IMR-90 (cell line): ENCODE measurements around the gene PACC1. TPM values are rescaled to one million over a fixed set of nuclear protein-coding genes. Genes with fewer than 3 reads are reported as not detected.

ENCODE experiments used
- ATAC-seq: fragments of 200-7000 bp; cut with Tn5 transposase; 2 replicates; pipeline ENCODE4 v1.9.1; 2020; ENCODE audit warnings: low read depth, mild to moderate bottlenecking, moderate library complexity
- BruUV-seq: library from RNA; stranded (reverse); fragments of 400-500 nt; replicated peaks from 2 replicates; lab custom pipeline; 2021; lab: Mats Ljungman, UMichigan
- CTCF ChIA-PET: fragments of 300-600 bp; formaldehyde crosslinking; extraction: SDS; loops from one replicate; lab custom pipeline; 2021; ENCODE audit warnings: antibody characterized with exemption; lab: Yijun Ruan, JAX
- POLR2A ChIA-PET: fragments of 300-600 bp; sonication (Branson Sonifier 250); formaldehyde crosslinking; loops from one replicate; lab custom pipeline; 2022; ENCODE audit warnings: antibody characterized with exemption; ENCODE audit not compliant: unreplicated experiment; lab: Charles Lee
- DNase-seq: peaks from one replicate; pipeline ENCODE4 v3.0.0; 2013
- H2AFZ ChIP-seq: replicated peaks from 2 replicates; pipeline ENCODE3; 2013; ENCODE audit warnings: low read length, mild to moderate bottlenecking; ENCODE audit not compliant: poor library complexity
- H2AK5ac ChIP-seq: 2 replicates; pipeline ENCODE4 v1.6.1; 2013; ENCODE audit warnings: low read depth, low read length, inconsistent platforms
- H2AK9ac ChIP-seq: replicated peaks from 2 replicates; pipeline ENCODE3; 2013; ENCODE audit warnings: mild to moderate bottlenecking, low read depth, low read length, moderate library complexity; ENCODE audit not compliant: poor library complexity
- H2BK120ac ChIP-seq: 2 replicates; pipeline ENCODE4 v1.6.1; 2013; ENCODE audit warnings: low read depth, low read length, inconsistent platforms
- H2BK15ac ChIP-seq: 3 replicates; pipeline ENCODE4 v1.6.1; 2013; ENCODE audit warnings: low read depth, low read length, inconsistent platforms
- H2BK20ac ChIP-seq: 2 replicates; pipeline ENCODE4 v1.6.1; 2013; ENCODE audit warnings: low read depth, mild to moderate bottlenecking, inconsistent platforms, low read length, moderate library complexity
- H2BK5ac ChIP-seq: 2 replicates; pipeline ENCODE4 v1.6.1; 2013; ENCODE audit warnings: mild to moderate bottlenecking, low read depth, low read length, inconsistent platforms; ENCODE audit not compliant: poor library complexity, severe bottlenecking
- H3K14ac ChIP-seq: replicated peaks from 2 replicates; pipeline ENCODE4 v1.6.1; 2013; ENCODE audit warnings: low read depth, low read length, inconsistent platforms
- H3K18ac ChIP-seq: 2 replicates; pipeline ENCODE4 v1.6.1; 2013; ENCODE audit warnings: low read depth, low read length, control low read depth
- H3K23ac ChIP-seq: 2 replicates; pipeline ENCODE4 v1.6.1; 2013; ENCODE audit warnings: low read depth, low read length, inconsistent platforms
- H3K27ac ChIP-seq: 2 replicates; pipeline ENCODE4 v1.5.1; 2013; ENCODE audit warnings: mild to moderate bottlenecking, control low read depth, low read length; ENCODE audit not compliant: insufficient read depth
- H3K27me3 ChIP-seq: 2 replicates; pipeline ENCODE4 v1.6.1; 2013; ENCODE audit warnings: low read length; ENCODE audit not compliant: control insufficient read depth, insufficient read depth
- H3K36me3 ChIP-seq: 2 replicates; pipeline ENCODE4 v1.6.1; 2013; ENCODE audit warnings: low read length, mixed read lengths; ENCODE audit not compliant: control insufficient read depth, insufficient read depth
- H3K4ac ChIP-seq: 2 replicates; pipeline ENCODE4 v1.6.1; 2013; ENCODE audit warnings: low read depth, low read length, inconsistent platforms
- H3K4me1 ChIP-seq: 2 replicates; pipeline ENCODE4 v1.6.1; 2013; ENCODE audit warnings: low read length, mixed read lengths; ENCODE audit not compliant: control insufficient read depth, insufficient read depth
- H3K4me2 ChIP-seq: 2 replicates; pipeline ENCODE4 v1.6.1; 2013; ENCODE audit warnings: low read depth, mild to moderate bottlenecking, control low read depth, low read length, moderate library complexity
- H3K4me3 ChIP-seq: 2 replicates; pipeline ENCODE4 v1.5.1; 2013; ENCODE audit warnings: low read depth, mild to moderate bottlenecking, control low read depth, low read length, moderate library complexity; ENCODE audit not compliant: insufficient read depth
- H3K56ac ChIP-seq: 2 replicates; pipeline ENCODE4 v1.6.1; 2013; ENCODE audit warnings: low read length, inconsistent platforms; ENCODE audit not compliant: insufficient read depth; ENCODE audit errors: extremely low read depth
- H3K79me1 ChIP-seq, 2 experiments: 2 replicates each; pipeline ENCODE4 v1.6.1; 2013; ENCODE audit warnings: low read length in 2 of 2, inconsistent platforms in 1 of 2, low read depth in 1 of 2
- H3K9ac ChIP-seq: 2 replicates; pipeline ENCODE4 v1.6.1; 2013; ENCODE audit warnings: low read depth, low read length, control low read depth
- H3K9me1 ChIP-seq: 2 replicates; pipeline ENCODE4 v1.6.1; 2013; ENCODE audit warnings: low read length, inconsistent platforms; ENCODE audit not compliant: insufficient read depth
- H3K9me3 ChIP-seq: 2 replicates; pipeline ENCODE4 v1.6.1; 2013; ENCODE audit warnings: low read length; ENCODE audit not compliant: control insufficient read depth, insufficient read depth
- H4K20me1 ChIP-seq: 2 replicates; pipeline ENCODE4 v1.6.1; 2013; ENCODE audit warnings: low read length, inconsistent platforms; ENCODE audit not compliant: insufficient read depth
- H4K5ac ChIP-seq: 2 replicates; pipeline ENCODE4 v1.6.1; 2013; ENCODE audit warnings: mild to moderate bottlenecking, low read depth, low read length, control low read depth
- H4K8ac ChIP-seq, 2 experiments: 2 replicates each; pipeline ENCODE4 v1.6.1; 2013; ENCODE audit warnings: low read depth in 2 of 2, low read length in 2 of 2, control low read depth in 1 of 2, inconsistent platforms in 1 of 2
- H4K91ac ChIP-seq: 2 replicates; pipeline ENCODE4 v1.6.1; 2013; ENCODE audit warnings: low read depth, low read length, inconsistent platforms; ENCODE audit not compliant: insufficient read depth
- FOS ChIP-seq: fragments of 150-350 bp; IDR thresholded peaks from 2 replicates; pipeline ENCODE4 v1.6.1; 2016; ENCODE audit warnings: low read depth, low read length
- MAFK ChIP-seq: IDR thresholded peaks from 2 replicates; pipeline ENCODE4 v1.6.1; 2012; ENCODE audit warnings: low read depth, low read length, improper control_type of control experiment
- NFE2L2 ChIP-seq: fragments of 150-350 bp; IDR thresholded peaks from 2 replicates; pipeline ENCODE4 v1.6.1; 2016; ENCODE audit warnings: low read depth, mild to moderate bottlenecking, low read length
- WGBS, 2 experiments: methylation state at CpG; one replicate each; pipeline versions ENCODE4 v1.1.5 to v1.1.7; 2013; ENCODE audit warnings: missing lambda C conversion rate in 2 of 2; ENCODE audit not compliant: insufficient read length in 1 of 2; ENCODE audit errors: extremely low coverage in 2 of 2; 5-methylcytosine and 5-hydroxymethylcytosine counted together
- dilution Hi-C: fragments of 300-500 bp; cut with HindIII; formaldehyde crosslinking; loops from one replicate; pipeline ENCODE4 v1.14.3; 2018; ENCODE audit warnings: low sequenced_read_pairs; ENCODE audit not compliant: unreplicated experiment
- in situ Hi-C: fragments of 300-500 bp; cut with MboI; formaldehyde crosslinking; loops from 3 replicates; pipeline ENCODE4 v1.14.3; 2019; ENCODE audit warnings: low sequenced_read_pairs, inconsistent platforms, mixed read lengths
- intact Hi-C: fragments of 100-400 bp; cut with micrococcal nuclease; formaldehyde crosslinking; loops from 2 replicates; pipeline ENCODE4 v1.10.0; 2022
- polyA plus RNA-seq, 3 experiments: library from polyadenylated mRNA; depleted of rRNA; stranded (reverse); fragments of >200 nt; gene quantifications; 2 replicates each; pipeline ENCODE4 v1.2.3, GENCODE V29; 2012; ENCODE audit warnings: low replicate concordance in 1 of 3
- total RNA-seq: library from RNA; depleted of rRNA; stranded (reverse); fragments of >200 nt; gene quantifications from 2 replicates; pipeline ENCODE4 v1.2.3, GENCODE V29; 2012
- TF ChIP-seq, protein P1 (sequence below): fragments of 150-350 bp; IDR thresholded peaks from 2 replicates; pipeline ENCODE4 v1.6.1; 2017; ENCODE audit warnings: mild to moderate bottlenecking, antibody characterized with exemption, low read length, low read depth
- TF ChIP-seq, protein P2 (sequence below): conservative IDR thresholded peaks from 2 replicates; pipeline ENCODE4 v1.5.1; 2012; ENCODE audit warnings: mild to moderate bottlenecking, low read depth, low read length, improper control_type of control experiment

PACC1 gene
- total and polyA plus RNA-seq, 2 of the 4 experiments (the other 2 are of a cell fraction), result 8.6 to 13.4 TPM

DNA sequence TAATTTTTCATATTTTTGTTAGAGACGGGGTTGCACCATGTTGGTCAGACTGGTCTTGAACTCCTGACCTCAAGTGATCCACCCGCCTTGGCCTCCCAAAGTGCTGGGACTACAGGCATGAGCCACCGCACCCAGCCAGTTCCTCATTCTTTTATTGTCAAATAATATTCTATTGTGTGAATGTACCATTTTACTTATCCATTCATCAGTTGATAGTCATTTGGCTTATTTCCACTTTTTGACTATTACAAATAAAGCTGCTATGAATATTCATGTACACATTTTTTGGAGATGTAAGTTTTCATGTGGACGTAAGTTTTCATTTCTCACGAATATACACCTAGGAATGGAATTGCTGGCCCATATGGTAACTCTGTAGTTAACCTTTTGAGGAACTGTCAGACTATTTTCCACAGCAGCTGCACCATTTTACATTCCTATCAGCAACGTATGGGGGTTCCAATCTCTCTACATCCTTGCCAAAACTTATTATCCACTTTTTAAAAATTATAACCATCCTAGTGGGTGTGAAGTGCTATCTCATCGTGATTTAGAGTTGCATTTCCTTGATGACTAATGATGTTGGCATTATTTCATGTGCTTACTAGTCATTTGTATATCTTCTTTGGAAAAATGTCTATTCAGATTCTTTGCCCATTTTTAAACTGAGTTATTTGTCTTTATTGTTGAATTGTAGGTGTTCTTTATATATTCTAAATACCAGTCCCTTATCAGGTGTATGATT is 12.7 kb downstream of the PACC1 start:
- Histone ChIP-seq H4K20me1 (no peaks in the 10 kb centered on the region), H3K4ac (no peak overlapping the region), H3K27me3 (no peaks in the 10 kb centered on the region), H3K4me2 (no peak overlapping the region; the same call in 1 of the 2 replicates), H3K4me1 (peaks cover 2% of the 10 kb centered on the region; the same call in 1 of the 2 replicates), H2AK9ac (no peak overlapping the region), H3K56ac (no peak overlapping the region), H3K79me1 (0 out of 4 replicates have a peak, but pooled peaks cover 0 to 5% of the 10 kb centered on the region in 2 experiments), H2AK5ac (no peak overlapping the region), H3K9me1 (no peaks in the 10 kb centered on the region), H3K23ac (no peak overlapping the region), H4K8ac (peak overlapping the region in 1 of 2 experiments; percentile 60; a peak in 1 of 4 replicates), H4K91ac (no peak overlapping the region), H3K4me3 (no peak overlapping the region), H3K9me3 (peaks cover 1% of the 10 kb centered on the region), H3K18ac (peak overlapping the region; percentile 59; the same call in 1 of the 2 replicates), H2BK20ac (no peak overlapping the region), H2BK5ac (peak overlapping the region; percentile 67), H3K9ac (no peak overlapping the region), H2BK15ac (no peak overlapping the region), H3K36me3 (peaks cover 5% of the 10 kb centered on the region), H3K14ac (no peak overlapping the region), H3K27ac (no peak overlapping the region), H2BK120ac (no peak overlapping the region), H2AFZ (no peak overlapping the region), H4K5ac (no peak overlapping the region)
- DNase-seq (peak; percentile 73), ATAC-seq (peak; percentile 60)
- intact Hi-C loops (no loop called here), dilution Hi-C loops (no loop called here), in situ Hi-C loops (no loop called here)
- POLR2A ChIA-PET, result no interaction called here
- BruUV-seq, result no TSS peak
- TF ChIP-seq FOS, result 0 out of 2 replicates have a peak, but pooled peaks have one; percentile 23
- TF ChIP-seq, protein P1, sequence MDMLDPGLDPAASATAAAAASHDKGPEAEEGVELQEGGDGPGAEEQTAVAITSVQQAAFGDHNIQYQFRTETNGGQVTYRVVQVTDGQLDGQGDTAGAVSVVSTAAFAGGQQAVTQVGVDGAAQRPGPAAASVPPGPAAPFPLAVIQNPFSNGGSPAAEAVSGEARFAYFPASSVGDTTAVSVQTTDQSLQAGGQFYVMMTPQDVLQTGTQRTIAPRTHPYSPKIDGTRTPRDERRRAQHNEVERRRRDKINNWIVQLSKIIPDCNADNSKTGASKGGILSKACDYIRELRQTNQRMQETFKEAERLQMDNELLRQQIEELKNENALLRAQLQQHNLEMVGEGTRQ, result no peak
- peak; percentile 45 for TF ChIP-seq MAFK
- TF ChIP-seq, protein P2, sequence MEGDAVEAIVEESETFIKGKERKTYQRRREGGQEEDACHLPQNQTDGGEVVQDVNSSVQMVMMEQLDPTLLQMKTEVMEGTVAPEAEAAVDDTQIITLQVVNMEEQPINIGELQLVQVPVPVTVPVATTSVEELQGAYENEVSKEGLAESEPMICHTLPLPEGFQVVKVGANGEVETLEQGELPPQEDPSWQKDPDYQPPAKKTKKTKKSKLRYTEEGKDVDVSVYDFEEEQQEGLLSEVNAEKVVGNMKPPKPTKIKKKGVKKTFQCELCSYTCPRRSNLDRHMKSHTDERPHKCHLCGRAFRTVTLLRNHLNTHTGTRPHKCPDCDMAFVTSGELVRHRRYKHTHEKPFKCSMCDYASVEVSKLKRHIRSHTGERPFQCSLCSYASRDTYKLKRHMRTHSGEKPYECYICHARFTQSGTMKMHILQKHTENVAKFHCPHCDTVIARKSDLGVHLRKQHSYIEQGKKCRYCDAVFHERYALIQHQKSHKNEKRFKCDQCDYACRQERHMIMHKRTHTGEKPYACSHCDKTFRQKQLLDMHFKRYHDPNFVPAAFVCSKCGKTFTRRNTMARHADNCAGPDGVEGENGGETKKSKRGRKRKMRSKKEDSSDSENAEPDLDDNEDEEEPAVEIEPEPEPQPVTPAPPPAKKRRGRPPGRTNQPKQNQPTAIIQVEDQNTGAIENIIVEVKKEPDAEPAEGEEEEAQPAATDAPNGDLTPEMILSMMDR, result no peak
- peak; percentile 78 for TF ChIP-seq NFE2L2
- CTCF ChIA-PET, result no interaction called here
- no CpG with 5 or more reads among the region's 7 CpGs for WGBS, 2 experiments
